Measurements from ENCODE around the gene NOTO. TPM values are rescaled to one million over a fixed set of nuclear protein-coding genes. Genes with fewer than 3 reads are reported as not detected.

The NOTO gene
- polyA plus RNA-seq, 1 donor (not counting 4 experiments of a cell fraction or from before 2014, with no cell fraction given): not detected

DNA sequence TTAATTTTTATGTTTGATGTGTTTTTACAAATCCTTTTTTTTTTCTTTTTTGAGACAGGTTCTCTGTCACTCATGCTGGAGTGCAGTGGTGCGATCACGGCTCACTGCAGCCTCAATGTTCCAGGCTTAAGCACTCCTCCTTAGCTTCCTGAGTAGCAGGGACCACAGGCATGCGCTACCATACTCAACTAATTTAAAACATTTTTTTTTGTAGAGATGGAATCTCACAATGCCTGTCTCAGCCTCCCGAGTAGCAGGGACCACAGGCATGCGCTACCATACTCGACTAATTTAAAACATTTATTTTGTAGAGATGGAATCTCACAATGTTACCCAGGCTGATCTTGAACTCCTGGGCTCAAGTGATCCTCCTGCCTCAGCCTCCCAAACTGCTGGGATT is 3.2 kb downstream of the NOTO start:
- dilution Hi-C loops (cut with MboI; ENCODE audit: extremely low pct_ligation_motif_present, low sequenced_read_pairs): no loop called here
- Histone ChIP-seq H4K20me1 (ENCODE audit: control insufficient read depth, extremely low read depth, insufficient read depth, low read length) (no peaks in the 10 kb centered on the region), H3K9me1 (ENCODE audit: control insufficient read depth, extremely low read depth, insufficient read depth, low read length) (no peaks in the 10 kb centered on the region), H3K36me3 (ENCODE audit: control insufficient read depth in 2 of 2, extremely low read depth in 1 of 2, insufficient read depth in 2 of 2, low read length in 2 of 2) (no peaks in the 10 kb centered on the region), H3K79me2 (ENCODE audit: control insufficient read depth, insufficient read depth, low read length) (no peaks in the 10 kb centered on the region), H3K27ac (ENCODE audit: control insufficient read depth, insufficient read depth, low read length) (no peak overlapping the region), H3K4me2 (ENCODE audit: control insufficient read depth, extremely low read depth, insufficient read depth, low read depth, low read length) (no peak overlapping the region), H3K9ac (ENCODE audit: control insufficient read depth, extremely low read depth, insufficient read depth, low read length) (no peak overlapping the region), H2AFZ (ENCODE audit: control insufficient read depth, low read length) (no peak overlapping the region), H3K9me3 (ENCODE audit: control insufficient read depth, low read depth, low read length) (no peaks in the 10 kb centered on the region), H3K4me1 (ENCODE audit: control insufficient read depth, extremely low read depth, insufficient read depth, low read length) (peaks cover 6% of the 10 kb centered on the region), H3K4me3 (ENCODE audit: control insufficient read depth in 2 of 3, extremely low read depth in 1 of 3, insufficient read depth in 2 of 3, low read depth in 1 of 3, low read length in 3 of 3) (no peak overlapping the region), H3K27me3 (ENCODE audit: control insufficient read depth, extremely low read depth, insufficient read depth, low read length) (peaks cover 33% of the 10 kb centered on the region)
- DNase-seq (ENCODE audit: low read depth, low spot score) (no peak), FAIRE-seq (no peak)
- TF ChIP-seq CTCF (optimal IDR thresholded peaks at IDR 0.05 in 1 of 3, IDR thresholded peaks at IDR 0.05 in 1 of 3, conservative IDR thresholded peaks at IDR 0.05 in 1 of 3; ENCODE audit: extremely low read depth in 1 of 3, insufficient read depth in 2 of 3, low read length in 3 of 3): no peak
- no peak for TF ChIP-seq EZH2 (IDR thresholded peaks at IDR 0.05; ENCODE audit: low read length)

- Histone ChIP-seq H3K27me3 (ENCODE audit: control insufficient read depth, extremely low read depth, insufficient read depth, low read length) (peaks cover 11% of the 10 kb centered on the region), H3K27ac (ENCODE audit: control insufficient read depth, insufficient read depth, low read length) (no peak overlapping the region), H3K4me2 (ENCODE audit: control insufficient read depth, extremely low read depth, insufficient read depth, low read depth, low read length) (no peak overlapping the region), H3K79me2 (ENCODE audit: control insufficient read depth, insufficient read depth, low read length) (no peaks in the 10 kb centered on the region), H4K20me1 (ENCODE audit: control insufficient read depth, extremely low read depth, insufficient read depth, low read length) (no peaks in the 10 kb centered on the region), H3K9ac (ENCODE audit: control insufficient read depth, extremely low read depth, insufficient read depth, low read length) (no peak overlapping the region), H3K9me3 (ENCODE audit: control insufficient read depth, low read depth, low read length) (no peaks in the 10 kb centered on the region), H2AFZ (ENCODE audit: control insufficient read depth, low read length) (no peak overlapping the region), H3K4me1 (ENCODE audit: control insufficient read depth, extremely low read depth, insufficient read depth, low read length) (no peaks in the 10 kb centered on the region), H3K36me3 (ENCODE audit: control insufficient read depth in 2 of 2, extremely low read depth in 1 of 2, insufficient read depth in 2 of 2, low read length in 2 of 2) (no peaks in the 10 kb centered on the region), H3K4me3 (ENCODE audit: control insufficient read depth in 2 of 3, extremely low read depth in 1 of 3, insufficient read depth in 2 of 3, low read depth in 1 of 3, low read length in 3 of 3) (no peak overlapping the region), H3K9me1 (ENCODE audit: control insufficient read depth, extremely low read depth, insufficient read depth, low read length) (no peaks in the 10 kb centered on the region)
- DNase-seq (ENCODE audit: low read depth, low spot score): no peak
- dilution Hi-C loops (cut with MboI; ENCODE audit: extremely low pct_ligation_motif_present, low sequenced_read_pairs): no loop called here
- TF ChIP-seq CTCF (optimal IDR thresholded peaks at IDR 0.05 in 1 of 3, IDR thresholded peaks at IDR 0.05 in 1 of 3, conservative IDR thresholded peaks at IDR 0.05 in 1 of 3; ENCODE audit: extremely low read depth in 1 of 3, insufficient read depth in 2 of 3, low read length in 3 of 3): no peak
- TF ChIP-seq EZH2 (IDR thresholded peaks at IDR 0.05; ENCODE audit: low read length): no peak
- FAIRE-seq: no peak
Observed at GRCh38 chr2:73208258-73208657, 5.9 kb downstream of the NOTO start.
